Activated naive CD4-positive, alpha-beta T cell treated with anti-CD3 and anti-CD28 coated beads, Interleukin-2, amount 10 ng/mL, durations not matched to agents 7 days and 5 days (primary cell): Measurements from ENCODE around the gene ZMIZ1.

Experiments
- CTCF ChIA-PET: fragments of 350-600 bp; sonication (Branson Sonifier 250); formaldehyde crosslinking; loops from one replicate; lab custom pipeline; 2021; ENCODE audit warnings: antibody characterized with exemption; lab: Charles Lee
- DNase-seq: peaks from one replicate; pipeline ENCODE4 v3.0.0-alpha.2; 2020
- H3K27ac Mint-ChIP-seq: one replicate; pipeline ENCODE4 v1.8.0; 2021; ENCODE audit warnings: mild to moderate bottlenecking, moderate library complexity, mixed read lengths
- H3K27me3 Mint-ChIP-seq: one replicate; pipeline ENCODE4 v1.8.0; 2021; ENCODE audit warnings: mild to moderate bottlenecking, mixed read lengths
- H3K36me3 Mint-ChIP-seq: one replicate; pipeline ENCODE4 v1.8.0; 2021; ENCODE audit warnings: mixed read lengths
- H3K4me1 Mint-ChIP-seq: one replicate; pipeline ENCODE4 v1.8.0; 2021; ENCODE audit warnings: mixed read lengths
- H3K4me3 Mint-ChIP-seq: one replicate; pipeline ENCODE4 v1.8.0; 2021; ENCODE audit warnings: mild to moderate bottlenecking, moderate library complexity, mixed read lengths
- H3K9me3 Mint-ChIP-seq: one replicate; pipeline ENCODE4 v1.8.0; 2021; ENCODE audit warnings: mixed read lengths

The ZMIZ1 gene

DNA sequence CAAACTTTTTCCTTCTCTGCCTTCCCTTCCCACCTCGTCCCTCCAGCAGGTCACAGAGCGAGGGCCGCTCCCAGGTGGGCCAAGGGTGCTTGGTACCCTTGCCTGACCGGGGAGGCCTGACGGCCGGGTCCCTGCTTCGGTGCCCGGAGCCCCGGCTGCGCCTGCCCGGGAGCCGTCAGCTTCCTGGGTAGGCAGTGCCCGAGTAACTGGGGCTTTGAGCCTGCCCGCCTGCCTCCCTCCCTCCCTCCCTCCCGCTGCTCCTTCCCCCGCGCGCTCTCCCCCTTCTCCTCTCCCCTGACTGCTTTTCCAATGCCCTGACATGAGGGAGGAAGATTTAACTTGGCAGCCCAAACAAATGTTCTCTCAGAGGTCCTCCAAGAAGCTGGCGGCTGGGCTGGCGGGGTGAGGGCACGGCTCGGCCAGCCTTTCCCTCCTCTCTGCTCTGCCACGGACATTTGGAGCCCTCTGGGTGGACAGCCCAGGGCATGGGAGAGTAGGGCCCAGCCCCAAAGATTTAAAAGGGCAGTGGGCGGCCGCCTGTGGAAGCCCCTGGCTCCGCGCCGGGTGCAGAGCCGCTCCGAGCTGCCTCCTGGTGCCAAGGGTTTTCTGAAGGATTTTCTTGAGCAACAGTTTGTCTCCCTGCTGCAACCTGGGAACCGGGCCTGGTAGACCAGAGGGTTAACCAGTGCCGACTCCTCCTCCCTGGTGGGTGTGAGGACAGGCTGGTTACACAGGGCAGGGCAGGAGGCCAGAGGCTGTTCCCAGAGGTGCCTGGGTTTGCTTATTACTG lies 2.0 kb downstream of the ZMIZ1 start:
- Mint-ChIP-seq H3K9me3 (no peaks in the 10 kb centered on the region), H3K4me1 (peaks cover 35% of the 10 kb centered on the region), H3K36me3 (peaks cover 7% of the 10 kb centered on the region), H3K27me3 (peaks cover 68% of the 10 kb centered on the region), H3K4me3 (peak overlapping the region; percentile 95), H3K27ac (peak overlapping the region; percentile 52)
- CTCF ChIA-PET: interaction anchor here (1.3 kb wide), 1 partner anchor 124 kb away, joined by 11 read pairs; no protein-coding TSS in a partner anchor
- peak; percentile 48 for DNase-seq

DNA sequence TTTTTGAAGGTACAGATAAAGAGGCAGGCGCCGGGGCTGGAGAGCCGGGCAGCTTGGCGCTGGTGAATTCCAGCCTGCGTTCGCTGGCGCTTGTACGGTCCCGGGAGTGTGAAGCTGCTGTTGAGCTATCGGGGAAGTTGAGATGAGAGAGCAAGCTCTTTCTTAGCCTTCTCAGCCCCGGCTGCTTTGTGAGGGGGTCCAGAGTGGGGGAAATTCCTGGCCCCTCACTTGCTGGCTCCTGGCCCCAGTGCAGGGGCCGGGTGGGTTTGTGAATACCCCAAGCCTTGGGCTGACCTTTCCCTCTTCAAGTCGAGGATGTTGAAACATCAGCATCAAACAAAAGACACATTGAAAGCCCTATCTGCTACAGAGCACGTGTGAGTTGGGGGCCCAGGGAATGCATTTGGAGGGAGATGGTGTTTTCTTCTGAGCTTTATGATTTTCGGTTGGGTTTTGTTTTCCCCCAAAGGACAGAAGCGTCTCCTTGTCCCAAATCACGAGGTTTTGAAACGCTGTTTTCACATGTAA lies 2.7 kb downstream of the ZMIZ1 start:
- H3K36me3 Mint-ChIP-seq: peaks cover 7% of the 10 kb centered on the region
- peak overlapping the region; percentile 95 for H3K4me3 Mint-ChIP-seq
- no peaks in the 10 kb centered on the region for H3K9me3 Mint-ChIP-seq
- H3K4me1 Mint-ChIP-seq: peaks cover 29% of the 10 kb centered on the region
- DNase-seq: no peak
- CTCF ChIA-PET: interaction anchor here (1.3 kb wide), 1 partner anchor 124 kb away, joined by 11 read pairs; no protein-coding TSS in a partner anchor
- H3K27ac Mint-ChIP-seq: no peak overlapping the region
- H3K27me3 Mint-ChIP-seq: peaks cover 68% of the 10 kb centered on the region

- CTCF ChIA-PET: interaction anchor here (1.1 kb wide), 1 partner anchor 13 kb away, joined by 3 read pairs; no protein-coding TSS in a partner anchor
Observed at GRCh38 chr10:79072041-79072441, 3.3 kb downstream of the ZMIZ1 start.

DNA sequence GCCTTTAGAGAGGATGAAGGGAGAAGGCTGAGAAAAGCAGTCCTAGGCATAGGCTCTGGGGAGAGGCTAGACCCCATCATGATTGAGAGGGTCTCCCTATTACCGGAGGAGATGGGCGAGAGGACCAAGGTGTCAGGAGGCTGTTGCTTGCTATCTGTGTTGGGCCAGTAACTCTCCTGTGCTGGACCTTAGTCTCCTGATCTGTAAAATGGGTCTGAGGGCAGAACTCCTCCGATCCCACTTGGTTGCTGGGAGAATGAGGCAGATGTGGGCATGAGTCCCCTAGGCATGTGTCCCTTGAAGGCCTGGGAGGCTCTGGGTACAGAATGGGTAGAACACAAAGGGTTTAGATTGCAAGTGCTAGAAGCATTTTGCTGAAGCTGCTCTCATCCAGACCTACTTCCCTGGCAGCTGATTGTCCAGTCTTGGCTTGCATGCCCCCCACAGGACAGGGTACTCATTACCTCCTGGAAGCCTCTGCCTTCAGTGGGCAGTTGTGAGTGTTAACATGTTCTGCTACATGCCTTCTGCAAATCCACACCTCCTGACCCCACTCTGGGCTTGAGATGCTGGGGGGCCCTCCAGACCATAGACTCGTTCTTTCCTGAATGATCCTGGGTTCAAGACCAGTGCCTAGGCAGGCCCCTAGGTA lies 4.4 kb downstream of the ZMIZ1 start:
- H3K4me1 Mint-ChIP-seq: peaks cover 18% of the 10 kb centered on the region
- CTCF ChIA-PET: interaction anchor here (0.6 to 1.1 kb wide), 2 partner anchors 12 to 404 kb away, joined by 3 read pairs; no protein-coding TSS in a partner anchor
- peaks cover 58% of the 10 kb centered on the region for H3K27me3 Mint-ChIP-seq
- no peak overlapping the region for H3K4me3 Mint-ChIP-seq
- H3K9me3 Mint-ChIP-seq: no peaks in the 10 kb centered on the region
- no peak for DNase-seq
- peaks cover 7% of the 10 kb centered on the region for H3K36me3 Mint-ChIP-seq
- H3K27ac Mint-ChIP-seq: no peak overlapping the region

More at GRCh38 chr10:79072041-79072441, 3.3 kb downstream of the ZMIZ1 start:
- no peak overlapping the region for H3K27ac Mint-ChIP-seq
- H3K36me3 Mint-ChIP-seq: peaks cover 7% of the 10 kb centered on the region
- H3K9me3 Mint-ChIP-seq: no peaks in the 10 kb centered on the region
- peaks cover 68% of the 10 kb centered on the region for H3K27me3 Mint-ChIP-seq
- no peak overlapping the region for H3K4me3 Mint-ChIP-seq
- DNase-seq: no peak
- H3K4me1 Mint-ChIP-seq: peaks cover 25% of the 10 kb centered on the region

GRCh38 chr10:79073784-79074432 lies 5.1 kb downstream of the ZMIZ1 start:
- Mint-ChIP-seq H3K4me3 (no peak overlapping the region), H3K27me3 (peaks cover 52% of the 10 kb centered on the region), H3K27ac (no peak overlapping the region), H3K36me3 (peaks cover 6% of the 10 kb centered on the region), H3K9me3 (no peaks in the 10 kb centered on the region), H3K4me1 (peaks cover 16% of the 10 kb centered on the region)
- CTCF ChIA-PET: interaction anchor here (2.7 kb wide), 1 partner anchor 121 kb away, joined by 8 read pairs; no protein-coding TSS in a partner anchor
- DNase-seq: no peak

DNA sequence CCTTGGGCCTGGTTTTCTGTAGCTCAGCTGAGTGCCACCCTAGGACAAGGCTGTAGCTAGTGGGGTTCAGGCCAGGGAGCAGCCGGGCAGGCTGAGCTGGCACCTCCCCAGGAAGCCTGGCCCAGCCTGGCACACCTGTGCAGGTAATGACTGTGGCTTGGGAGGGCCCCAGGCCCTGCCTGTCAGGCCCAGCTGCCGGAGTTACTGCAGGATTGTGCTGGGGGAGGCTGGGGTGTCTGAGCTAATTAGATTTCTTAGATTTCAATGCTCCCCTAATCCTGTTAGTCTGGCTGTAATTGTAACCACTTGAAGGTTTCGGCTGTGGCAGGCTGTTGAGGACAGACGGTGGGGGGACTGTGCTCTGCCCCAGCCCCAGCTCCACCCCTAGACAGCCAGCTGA lies 6.0 kb downstream of the ZMIZ1 start:
- no peak for DNase-seq
- Mint-ChIP-seq H3K4me3 (no peak overlapping the region), H3K36me3 (peaks cover 6% of the 10 kb centered on the region), H3K27ac (no peak overlapping the region), H3K27me3 (peaks cover 48% of the 10 kb centered on the region), H3K9me3 (no peaks in the 10 kb centered on the region), H3K4me1 (peaks cover 18% of the 10 kb centered on the region)
- CTCF ChIA-PET: interaction anchor here (2.7 kb wide), 1 partner anchor 120 kb away, joined by 8 read pairs; no protein-coding TSS in a partner anchor

GRCh38 chr10:79075418-79075817 lies 6.7 kb downstream of the ZMIZ1 start:
- peaks cover 6% of the 10 kb centered on the region for H3K36me3 Mint-ChIP-seq
- no peak overlapping the region for H3K4me3 Mint-ChIP-seq
- peaks cover 20% of the 10 kb centered on the region for H3K4me1 Mint-ChIP-seq
- peaks cover 44% of the 10 kb centered on the region for H3K27me3 Mint-ChIP-seq
- H3K27ac Mint-ChIP-seq: no peak overlapping the region
- no peak for DNase-seq
- CTCF ChIA-PET: interaction anchor here (1.1 to 2.7 kb wide), 2 partner anchors 11 to 119 kb away, joined by 4 to 8 read pairs; no protein-coding TSS in a partner anchor
- H3K9me3 Mint-ChIP-seq: no peaks in the 10 kb centered on the region

GRCh38 chr10:79077488-79078173 lies 8.9 kb downstream of the ZMIZ1 start:
- no peak overlapping the region for H3K27ac Mint-ChIP-seq
- no peak for DNase-seq
- H3K4me3 Mint-ChIP-seq: no peak overlapping the region
- H3K4me1 Mint-ChIP-seq: peaks cover 7% of the 10 kb centered on the region
- no peaks in the 10 kb centered on the region for H3K9me3 Mint-ChIP-seq
- CTCF ChIA-PET: no interaction called here
- no peaks in the 10 kb centered on the region for H3K36me3 Mint-ChIP-seq
- peaks cover 26% of the 10 kb centered on the region for H3K27me3 Mint-ChIP-seq

GRCh38 chr10:79078367-79079053 lies 9.7 kb downstream of the ZMIZ1 start:
- Mint-ChIP-seq H3K27me3 (peaks cover 17% of the 10 kb centered on the region), H3K9me3 (no peaks in the 10 kb centered on the region), H3K4me1 (peaks cover 12% of the 10 kb centered on the region), H3K4me3 (no peak overlapping the region), H3K27ac (no peak overlapping the region), H3K36me3 (no peaks in the 10 kb centered on the region)
- no peak for DNase-seq
- CTCF ChIA-PET: no interaction called here

DNA sequence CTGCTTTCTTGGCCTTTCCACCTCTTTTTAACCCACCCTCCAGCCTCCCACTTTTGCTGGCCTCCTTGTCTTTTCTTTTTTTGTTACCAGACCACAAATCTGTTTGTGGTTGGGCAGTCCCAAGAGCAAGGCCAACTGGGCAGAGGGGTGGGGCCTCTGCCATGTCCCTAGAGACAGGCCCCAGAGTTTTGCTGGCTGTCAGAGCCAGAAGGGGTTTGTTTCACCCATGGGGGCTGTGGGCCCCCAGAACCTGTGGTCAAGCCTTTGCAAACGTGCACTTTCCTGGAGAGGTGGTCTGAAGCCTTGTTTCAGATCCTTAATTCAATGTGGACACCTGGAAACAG lies 10.3 kb downstream of the ZMIZ1 start:
- Mint-ChIP-seq H3K27me3 (peaks cover 14% of the 10 kb centered on the region), H3K9me3 (no peaks in the 10 kb centered on the region), H3K36me3 (no peaks in the 10 kb centered on the region), H3K27ac (no peak overlapping the region), H3K4me1 (peaks cover 17% of the 10 kb centered on the region), H3K4me3 (no peak overlapping the region)
- no peak for DNase-seq
- CTCF ChIA-PET: interaction anchor here (0.8 kb wide), 1 partner anchor 17 kb away, joined by 3 read pairs; no protein-coding TSS in a partner anchor

DNA sequence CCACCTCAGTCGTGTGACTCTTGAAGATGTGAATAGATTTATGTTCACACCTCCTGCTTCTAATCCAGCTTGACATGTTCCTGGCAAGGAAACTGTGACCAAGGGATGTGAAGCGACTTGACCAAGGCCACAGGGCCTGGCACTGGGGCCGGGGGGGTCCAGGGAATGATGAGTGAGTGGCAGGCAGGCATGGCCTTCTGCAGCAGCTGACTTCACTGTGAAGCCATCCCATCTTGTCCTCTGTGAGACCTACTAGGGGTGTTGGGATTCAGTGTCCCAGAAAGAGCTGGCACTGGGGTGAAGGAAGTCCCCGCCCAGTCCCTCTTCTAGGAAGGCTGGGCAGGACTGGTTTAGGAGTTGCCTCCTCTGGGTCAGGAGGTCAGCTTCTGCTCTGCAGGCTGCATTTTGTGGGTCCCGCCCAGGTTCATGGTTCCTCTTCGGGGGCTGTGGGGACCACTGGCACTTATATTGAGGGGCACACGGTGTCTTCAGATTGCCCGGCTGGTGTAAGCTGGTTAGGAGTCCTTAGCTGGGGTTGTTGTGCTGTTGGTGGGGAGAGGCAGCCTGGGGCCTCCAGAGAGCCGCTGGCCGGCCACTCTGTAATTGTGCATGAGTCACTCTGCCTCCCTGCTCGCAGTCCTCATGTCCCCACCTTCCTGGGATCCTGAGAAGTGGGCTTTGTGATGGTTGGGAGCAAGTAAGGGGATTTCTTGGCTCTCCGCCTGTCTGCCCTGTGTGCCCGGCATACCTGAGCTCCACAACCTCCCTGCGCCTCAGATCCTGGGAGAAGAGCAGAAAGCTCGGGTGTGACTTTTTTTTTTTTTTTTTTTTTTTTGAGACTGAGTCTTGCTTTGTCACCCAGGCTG lies 11.0 kb downstream of the ZMIZ1 start:
- no peaks in the 10 kb centered on the region for H3K9me3 Mint-ChIP-seq
- peaks cover 23% of the 10 kb centered on the region for H3K4me1 Mint-ChIP-seq
- H3K4me3 Mint-ChIP-seq: no peak overlapping the region
- H3K27ac Mint-ChIP-seq: no peak overlapping the region
- CTCF ChIA-PET: interaction anchor here (0.8 kb wide), 1 partner anchor 18 kb away, joined by 3 read pairs; no protein-coding TSS in a partner anchor
- no peak for DNase-seq
- no peaks in the 10 kb centered on the region for H3K36me3 Mint-ChIP-seq
- peaks cover 14% of the 10 kb centered on the region for H3K27me3 Mint-ChIP-seq

DNA sequence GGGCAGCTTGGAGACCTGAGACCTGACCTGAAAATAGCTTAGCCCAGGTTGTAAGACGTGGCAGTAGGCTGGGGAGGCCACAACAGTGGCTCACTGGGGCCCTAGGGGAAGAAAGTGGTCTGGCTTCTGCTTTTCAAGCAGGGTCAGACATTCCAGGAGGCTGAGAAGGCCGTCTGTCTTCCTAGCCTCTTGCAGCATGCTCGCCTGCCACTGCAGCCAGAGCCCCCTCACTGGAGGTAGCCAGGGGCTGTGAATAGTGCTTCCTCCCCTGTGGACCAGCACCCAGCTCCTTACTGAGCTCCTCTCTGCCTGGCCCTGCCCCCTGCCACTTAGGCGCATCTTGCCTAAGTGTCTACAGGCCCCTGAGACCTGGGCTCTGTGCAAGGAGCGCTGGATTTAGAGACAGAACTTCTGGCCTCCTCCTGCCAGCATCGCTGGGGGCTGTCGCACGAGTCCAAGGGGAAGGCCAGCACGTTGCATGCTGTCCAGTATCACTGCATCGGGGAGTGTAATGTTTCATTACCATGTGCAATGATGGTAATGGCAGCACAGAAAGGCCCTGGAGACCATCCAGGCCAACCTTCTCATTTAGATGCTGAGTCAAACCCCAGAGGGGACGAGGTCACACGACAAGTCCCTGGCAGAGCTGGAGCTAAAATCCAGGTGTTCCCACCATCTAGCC lies 12.7 kb downstream of the ZMIZ1 start:
- DNase-seq: no peak
- peaks cover 10% of the 10 kb centered on the region for H3K27me3 Mint-ChIP-seq
- peaks cover 25% of the 10 kb centered on the region for H3K4me1 Mint-ChIP-seq
- H3K9me3 Mint-ChIP-seq: no peaks in the 10 kb centered on the region
- H3K36me3 Mint-ChIP-seq: no peaks in the 10 kb centered on the region
- CTCF ChIA-PET: no interaction called here
- H3K4me3 Mint-ChIP-seq: no peak overlapping the region
- H3K27ac Mint-ChIP-seq: no peak overlapping the region
